ENCODE data around the gene DMGDH.

DNA sequence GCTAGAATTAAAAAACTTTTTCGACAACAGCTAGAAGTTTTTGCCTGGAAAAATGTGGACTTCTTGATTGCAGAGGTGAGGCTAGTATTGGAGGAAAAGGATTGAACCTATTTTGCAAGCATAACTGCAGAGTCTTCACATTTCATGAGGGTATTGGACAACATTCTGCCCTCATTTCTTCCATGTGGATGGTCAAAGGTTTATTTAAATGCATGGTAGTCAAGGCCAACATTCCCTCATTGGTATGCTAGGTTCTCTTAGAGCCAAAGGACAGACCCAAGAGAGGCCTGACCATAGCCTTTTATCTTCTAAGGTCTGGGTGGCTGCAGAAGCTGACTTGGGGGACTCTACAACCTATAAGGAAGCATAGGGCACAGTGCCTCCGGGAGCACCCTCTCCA is 11.3 kb upstream of the DMGDH start:
- TF ChIP-seq POLR2AphosphoS5 (IDR thresholded peaks at IDR 0.05; ENCODE audit: low read depth, low read length) (no peak), POLR2A (IDR thresholded peaks at IDR 0.05; ENCODE audit: low read depth, low read length) (no peak), TAF1 (IDR thresholded peaks at IDR 0.05; ENCODE audit: borderline replicate concordance, low read depth, low read length) (no peak)

Data from GM12892 (cell line).